ENCODE data around the gene PALB2.
"Not testable (repeated sequence)": the region's sequence is repeated elsewhere in the genome, so short reads cannot be mapped to it uniquely, and the experiment has no call there.

The PALB2 gene

DNA sequence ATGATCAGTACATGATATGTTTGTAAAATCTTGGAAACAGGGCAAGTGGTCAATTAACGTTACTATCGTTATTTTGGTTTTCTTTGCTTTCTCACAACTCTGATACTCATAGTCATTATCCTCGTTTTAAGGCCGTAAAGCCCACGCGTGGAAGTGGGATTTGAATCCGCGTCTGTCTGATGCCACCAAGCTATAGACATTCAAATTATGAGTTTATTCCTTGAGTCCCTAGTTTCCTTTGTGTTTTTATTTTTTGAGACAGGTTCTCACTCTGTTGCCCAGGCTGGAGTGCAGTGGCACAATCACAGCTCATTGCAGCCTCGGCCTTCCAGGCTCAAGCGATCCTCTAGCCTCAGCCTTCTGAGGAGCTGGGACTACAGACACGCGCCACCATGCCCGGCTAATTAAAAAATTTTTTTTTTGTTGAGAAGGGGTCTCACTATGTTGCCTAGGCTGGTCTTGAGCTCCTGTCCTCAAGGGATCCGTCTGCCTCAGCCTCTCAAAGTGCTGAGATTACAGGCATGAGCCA is 1.2 kb upstream of the PALB2 start:
- DNase-seq, result no peak

DNA sequence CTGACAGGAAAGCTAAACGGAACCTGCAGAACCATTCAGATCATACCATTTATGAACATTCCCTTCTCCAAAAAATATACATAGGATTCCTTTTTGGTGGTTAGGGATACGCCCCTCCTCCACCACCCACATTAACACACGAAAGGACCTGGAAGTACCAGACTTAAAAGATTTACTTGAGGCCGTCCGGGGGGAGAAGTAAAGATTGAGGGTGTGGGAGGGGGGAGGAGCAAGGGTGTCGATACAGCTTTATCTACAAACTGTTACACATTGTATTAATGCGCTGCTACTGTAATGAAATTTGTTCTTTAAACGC is 537 bp downstream of the PALB2 start:
- peak; percentile 4 for DNase-seq

DNA sequence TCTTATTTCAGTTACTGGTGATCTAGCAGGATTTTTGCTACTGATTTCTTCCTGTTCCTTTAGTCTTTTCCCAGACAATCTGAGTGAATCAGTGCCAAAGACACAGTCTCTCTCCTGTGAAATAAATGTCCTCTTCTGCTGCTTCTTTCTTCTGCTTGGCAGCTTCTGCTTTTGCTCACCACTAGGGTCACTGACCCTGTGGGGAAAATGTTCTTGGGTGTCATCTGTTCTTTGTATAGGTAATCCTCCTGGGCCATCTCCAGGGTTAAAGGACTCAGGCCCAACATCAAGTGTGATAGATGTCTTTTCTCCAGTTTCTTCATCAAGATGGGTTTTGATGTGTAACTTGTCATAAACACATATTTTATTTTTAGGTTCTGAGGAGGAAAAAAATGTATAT is 5.2 kb downstream of the PALB2 start:
- DNase-seq, result no peak

DNA sequence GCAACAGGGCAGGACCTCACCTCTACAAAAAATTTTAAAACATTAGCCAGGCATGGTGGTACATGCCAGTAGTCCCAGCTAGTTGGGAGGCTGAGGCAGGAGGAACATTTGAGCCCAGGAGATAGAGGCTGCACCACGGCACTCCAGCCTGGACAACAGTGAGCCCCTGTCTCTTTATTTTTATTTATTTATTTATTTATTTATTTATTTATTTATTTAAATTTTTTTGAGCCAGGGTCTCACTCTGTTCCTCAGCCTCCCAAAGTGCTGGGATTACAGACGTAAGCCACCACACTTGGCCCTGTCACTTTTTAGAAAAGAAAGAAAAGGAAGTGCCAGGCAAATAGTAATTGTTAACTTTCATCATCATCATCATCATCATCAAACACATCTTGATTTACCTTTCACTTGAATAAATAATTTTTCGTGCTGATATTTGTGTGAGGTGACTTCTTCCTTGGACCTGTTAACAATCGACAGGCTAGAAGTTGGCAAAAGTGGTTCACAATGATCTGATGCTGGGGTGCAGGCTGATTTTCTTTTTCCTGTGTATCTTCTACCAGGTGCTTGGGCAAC is 6.6 kb downstream of the PALB2 start:
- DNase-seq, result no peak

DNA sequence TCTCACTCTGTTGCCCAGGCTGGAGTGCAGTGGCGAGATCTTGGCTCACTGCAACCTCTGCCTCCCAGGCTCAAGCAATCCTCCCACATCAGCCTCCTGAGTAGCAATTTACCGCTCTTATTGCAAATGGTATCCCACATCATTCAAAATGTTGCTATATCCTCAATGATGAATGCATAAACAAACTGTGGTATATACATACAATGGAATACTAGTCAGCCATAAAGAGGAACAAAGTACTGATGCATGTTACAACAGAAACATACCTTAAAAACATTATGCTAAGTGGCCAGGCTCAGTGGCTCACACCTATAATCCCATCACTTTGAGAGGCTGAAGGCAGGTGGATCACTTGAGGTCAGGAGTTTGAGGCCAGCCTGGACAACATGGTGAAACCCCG is 9.2 kb downstream of the PALB2 start:
- not testable (repeated sequence) for DNase-seq

DNA sequence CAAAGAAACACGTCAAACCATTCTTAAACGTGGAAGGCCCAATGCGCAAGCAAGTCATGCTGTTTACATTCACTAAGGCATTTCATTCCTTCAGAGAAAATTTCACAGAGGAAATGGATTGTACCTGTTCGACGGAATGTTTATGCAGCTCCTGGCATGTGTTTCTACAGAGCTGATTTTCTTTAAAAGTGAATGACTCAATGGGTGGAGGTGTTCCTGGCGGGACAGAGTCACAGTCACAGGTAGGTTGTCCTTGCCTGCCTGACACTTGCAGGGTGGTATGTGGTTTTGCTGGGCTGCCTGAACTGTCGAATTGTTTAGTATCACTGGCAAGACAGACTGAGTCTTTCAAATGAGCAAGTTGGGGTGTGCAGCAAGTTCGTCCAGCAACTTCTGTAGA is 11.6 kb downstream of the PALB2 start:
- DNase-seq, result no peak

DNA sequence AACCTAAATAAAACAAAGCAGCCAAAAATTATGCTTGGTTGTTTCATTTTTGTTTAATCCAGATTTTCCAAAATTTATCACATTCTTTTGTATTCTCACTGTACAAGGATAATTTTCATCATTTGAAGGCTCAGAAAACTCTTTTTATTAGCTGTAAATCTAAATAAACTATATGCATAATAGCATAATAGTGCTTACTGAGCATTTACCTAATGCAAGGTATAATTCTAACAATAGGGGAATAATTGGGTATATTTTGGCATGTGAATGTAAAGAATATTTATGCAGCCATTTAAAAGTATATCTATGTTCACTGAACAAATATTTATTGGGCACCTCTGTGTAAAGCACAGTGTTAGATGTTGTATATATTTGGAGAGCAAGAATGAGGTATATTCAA is 17.0 kb downstream of the PALB2 start:
- DNase-seq, result no peak

DNA sequence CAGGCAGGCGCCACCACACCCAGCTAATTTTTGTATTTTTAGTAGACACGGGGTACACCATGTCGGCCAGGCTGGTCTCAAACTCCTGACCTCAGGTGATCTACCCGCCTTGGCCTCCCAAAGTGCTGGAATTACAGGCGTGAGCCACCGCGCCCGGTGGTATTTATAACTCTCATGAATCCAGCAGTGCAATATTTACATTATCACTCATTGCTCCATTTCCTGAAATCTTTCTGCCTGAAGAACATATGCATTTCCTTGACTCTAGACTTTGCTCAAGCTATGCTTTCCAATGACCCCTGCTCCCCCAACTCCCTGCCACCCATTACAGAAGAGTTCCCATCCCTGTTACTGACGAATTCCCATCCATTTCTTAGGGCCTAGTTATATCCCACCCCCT is 25.3 kb downstream of the PALB2 start:
- DNase-seq, result no peak

DNA sequence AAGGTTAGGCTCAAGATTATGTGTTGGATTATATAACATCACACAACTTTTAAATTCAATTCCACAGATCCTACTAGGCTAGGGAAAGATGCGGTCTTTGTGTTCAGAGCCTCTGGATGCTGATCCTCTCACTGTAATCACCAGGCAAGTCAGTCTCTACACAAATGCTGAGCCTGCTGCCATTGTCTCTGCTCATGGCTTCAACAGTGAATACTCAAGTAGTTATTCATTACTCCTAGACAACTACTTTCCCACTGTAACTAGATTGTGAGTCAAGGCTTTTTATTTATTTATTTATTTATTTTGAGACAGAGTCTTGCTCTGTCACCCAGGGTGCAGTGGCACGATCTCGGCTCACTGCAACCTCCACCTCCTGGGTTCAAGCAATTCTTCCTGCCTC is 29.2 kb downstream of the PALB2 start:
- DNase-seq, result no peak

DNA sequence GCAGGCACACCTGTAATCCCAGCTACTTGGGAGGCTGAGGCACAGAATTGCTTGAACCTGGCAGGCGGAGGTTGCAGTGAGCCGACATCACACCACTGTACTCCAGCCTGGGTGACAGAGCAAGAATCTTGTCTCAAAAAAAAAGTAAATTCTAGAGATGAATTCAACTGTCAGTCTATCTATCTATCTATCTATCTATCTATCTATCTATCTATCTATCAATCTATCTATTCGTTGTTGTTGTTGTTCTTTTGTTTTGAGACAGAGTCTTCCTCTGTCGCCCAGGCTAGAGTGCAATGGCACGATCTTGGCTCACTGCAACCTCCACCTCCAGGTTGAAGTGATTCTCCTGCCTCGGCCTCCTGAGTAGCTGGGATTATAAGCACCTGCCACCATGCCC is 30.2 kb downstream of the PALB2 start:
- not testable (repeated sequence) for DNase-seq

DNA sequence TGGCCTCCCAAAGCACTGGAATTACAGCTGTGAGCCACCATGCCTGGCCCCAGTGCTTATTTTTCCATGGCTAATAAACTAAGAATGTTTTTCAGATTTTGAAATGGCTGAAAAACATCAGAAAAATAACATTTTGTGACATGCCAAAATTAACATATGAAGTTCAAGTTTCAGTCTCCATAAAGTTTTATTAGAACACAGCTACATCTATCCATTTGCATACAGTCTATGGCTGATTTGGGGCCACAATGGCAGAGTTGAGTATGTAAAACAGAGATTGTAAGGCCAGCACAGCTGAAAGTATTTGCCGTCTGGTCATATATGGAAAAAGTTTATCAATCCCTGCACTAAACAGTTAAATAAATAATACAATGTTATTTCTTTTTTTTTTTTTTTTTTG is 31.2 kb downstream of the PALB2 start:
- DNase-seq, result no peak

DNA sequence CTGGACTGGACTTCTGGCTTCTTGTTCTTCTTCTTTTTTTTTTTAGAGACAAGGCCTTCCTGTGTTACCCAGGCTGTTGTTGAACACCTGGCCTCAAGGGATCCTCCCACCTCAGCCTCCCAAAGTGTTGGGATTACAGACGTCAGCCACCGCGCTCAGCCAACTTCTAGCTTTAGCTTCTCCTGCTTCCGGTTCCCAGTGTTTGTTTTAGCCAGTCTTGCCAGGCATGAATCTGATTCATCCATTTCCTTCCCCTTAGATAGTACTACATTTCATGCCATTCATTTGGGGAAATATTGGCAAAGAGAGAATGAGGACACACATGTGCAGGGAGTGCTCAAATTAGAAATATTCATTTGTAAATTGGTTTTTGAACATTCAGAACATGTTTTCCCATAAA is 32.9 kb downstream of the PALB2 start:
- peak; percentile 48 for DNase-seq

DNA sequence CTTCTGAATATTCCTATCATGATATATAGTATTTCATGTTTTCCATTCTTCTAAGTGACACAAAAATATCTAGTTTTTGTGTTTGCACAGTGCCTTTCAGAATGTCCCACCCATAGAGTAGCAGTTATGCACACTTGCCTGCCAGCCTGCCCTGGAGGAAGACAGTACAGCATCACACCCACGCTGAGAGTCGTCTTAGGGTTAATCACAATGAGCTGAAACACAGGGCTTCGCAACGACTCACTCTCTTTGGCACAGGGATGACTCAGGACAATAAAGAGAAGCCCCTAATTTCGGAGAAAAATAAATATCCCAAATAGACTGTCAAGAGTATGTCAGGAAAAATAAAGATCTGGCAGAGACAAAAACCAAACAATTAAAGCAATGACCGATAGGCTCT is 33.4 kb downstream of the PALB2 start:
- peak; percentile 37 for DNase-seq

DNA sequence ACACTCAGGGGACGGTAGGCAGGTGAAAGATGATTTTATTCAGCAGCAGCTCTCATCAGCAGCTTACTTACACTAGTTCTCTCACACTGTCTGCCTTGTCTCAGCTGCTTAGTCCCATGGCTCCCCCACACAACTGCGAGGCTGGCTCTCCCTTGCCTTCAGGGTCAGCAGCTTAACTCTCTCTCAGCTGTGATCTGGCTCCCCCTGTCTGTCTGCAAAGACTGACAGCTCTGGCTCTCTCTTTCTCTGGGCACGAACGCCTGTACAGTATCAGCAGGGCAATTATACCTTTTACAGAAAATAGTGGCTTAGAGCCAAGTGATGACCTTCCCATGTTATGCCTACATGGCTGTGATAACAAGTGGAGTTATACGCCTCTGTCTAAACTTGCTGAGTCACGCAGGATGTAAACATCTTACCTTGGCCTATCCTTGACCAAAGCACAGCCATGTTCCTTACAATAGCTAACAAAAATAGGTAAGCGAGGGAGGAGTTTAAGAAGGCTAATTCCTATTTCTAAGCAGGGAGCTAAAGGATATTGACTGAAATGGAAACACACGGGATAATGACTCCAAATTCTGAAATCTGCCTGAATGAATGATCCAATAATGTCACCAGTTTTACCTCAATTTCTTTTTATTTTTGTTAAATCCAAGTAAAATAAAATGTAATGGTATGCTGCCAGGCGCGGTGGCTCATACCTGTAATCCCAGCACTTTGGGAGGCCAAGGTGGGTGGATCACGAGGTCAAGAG is 43.9 kb downstream of the PALB2 start:
- no peak for DNase-seq

DNA sequence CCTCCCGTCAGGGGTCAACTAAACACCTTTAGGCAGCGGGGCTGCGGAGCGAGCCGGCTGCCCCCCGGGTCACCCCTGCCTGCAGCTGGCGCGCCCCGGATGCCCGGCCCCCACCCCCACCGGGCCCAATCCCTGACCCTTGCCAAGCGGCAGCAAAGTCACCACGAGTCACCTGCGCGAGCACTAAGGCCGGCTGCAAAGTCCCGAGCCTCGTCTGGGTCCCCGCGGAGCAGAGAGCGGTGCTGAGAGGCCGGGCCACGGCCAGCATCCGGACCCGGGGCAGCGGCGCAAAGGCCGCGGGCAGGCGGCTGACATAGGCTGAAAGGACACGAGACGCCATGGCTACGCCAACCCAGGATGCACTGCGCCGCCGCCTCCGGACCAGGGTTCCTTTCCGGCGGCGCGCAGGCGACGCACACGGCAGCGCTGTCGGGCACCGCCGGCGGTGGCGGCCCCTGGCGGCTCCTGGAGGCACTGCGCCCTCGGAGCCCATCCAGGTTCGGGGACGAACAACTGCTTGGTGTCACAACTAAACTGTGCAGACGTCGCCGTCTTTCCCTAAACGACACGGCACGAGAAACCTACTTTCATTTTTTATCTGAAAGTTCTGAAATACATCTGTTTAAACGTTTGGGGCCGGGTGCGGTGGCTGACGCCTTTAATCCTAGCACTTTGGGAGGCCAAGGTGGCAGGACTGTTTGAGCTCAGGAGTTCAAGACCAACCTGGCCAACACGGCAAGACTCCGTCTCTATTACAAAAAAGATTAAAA is 45.0 kb downstream of the PALB2 start, which contains the start of gene NDUFAB1:
NDUFAB1 (minus strand) TSS at position 366 of the 770 bp plus-strand sequence; CDS start at position 340, 26 bp downstream.
- peak; percentile 89 for DNase-seq

DNA sequence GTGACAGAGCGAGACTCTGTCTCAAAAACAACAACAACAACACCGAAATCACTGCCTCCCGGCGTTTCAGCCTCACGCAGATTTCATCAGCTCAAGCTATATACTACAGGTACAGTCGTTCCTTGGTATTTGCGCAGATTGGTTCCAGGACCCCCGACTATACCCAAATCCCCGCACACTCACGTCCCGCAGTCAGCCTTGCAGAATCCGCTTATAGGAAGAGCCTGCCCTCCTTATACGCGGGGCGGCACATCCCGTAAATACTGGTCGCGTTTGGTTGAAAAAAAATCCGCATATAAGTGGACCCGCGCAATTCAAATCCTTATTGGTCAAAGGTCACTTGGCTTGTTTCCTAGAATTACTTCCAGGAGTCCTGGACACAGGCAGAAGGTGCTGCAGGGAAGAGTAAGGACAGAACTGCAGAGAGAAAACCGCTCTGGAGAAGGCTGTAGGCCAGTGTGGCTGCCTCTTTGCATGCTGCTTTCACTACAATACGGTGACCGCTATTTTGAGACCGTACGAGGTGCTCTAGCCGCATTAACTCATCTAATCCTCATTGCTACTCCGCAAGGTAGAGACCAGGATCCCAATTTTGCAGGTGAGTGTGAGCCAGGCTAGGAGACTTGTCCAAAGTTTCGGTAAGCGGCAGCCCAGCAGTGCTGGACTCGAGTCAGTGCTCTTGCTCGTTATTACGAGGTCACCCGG is 45.7 kb downstream of the PALB2 start:
- no peak for DNase-seq

DNA sequence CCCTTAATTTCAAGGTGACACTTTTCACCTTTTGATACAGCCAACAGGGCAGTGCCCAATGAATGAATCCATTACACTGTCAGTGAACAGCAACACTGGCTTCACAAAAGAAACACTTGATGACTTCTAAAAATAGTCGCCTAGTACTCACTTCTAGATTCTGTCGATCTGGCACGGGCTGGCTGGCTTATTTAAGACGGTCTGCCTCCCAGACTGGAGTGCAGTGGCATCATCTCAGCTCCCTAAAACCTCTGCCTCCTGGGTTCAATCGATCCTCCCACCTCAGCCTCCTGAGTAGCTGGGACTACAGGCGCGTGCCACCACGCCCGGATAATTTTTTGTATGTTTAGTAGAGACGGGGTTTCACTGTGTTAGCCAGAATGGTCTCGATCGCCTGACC is 46.9 kb downstream of the PALB2 start:
- no peak for DNase-seq

DNA sequence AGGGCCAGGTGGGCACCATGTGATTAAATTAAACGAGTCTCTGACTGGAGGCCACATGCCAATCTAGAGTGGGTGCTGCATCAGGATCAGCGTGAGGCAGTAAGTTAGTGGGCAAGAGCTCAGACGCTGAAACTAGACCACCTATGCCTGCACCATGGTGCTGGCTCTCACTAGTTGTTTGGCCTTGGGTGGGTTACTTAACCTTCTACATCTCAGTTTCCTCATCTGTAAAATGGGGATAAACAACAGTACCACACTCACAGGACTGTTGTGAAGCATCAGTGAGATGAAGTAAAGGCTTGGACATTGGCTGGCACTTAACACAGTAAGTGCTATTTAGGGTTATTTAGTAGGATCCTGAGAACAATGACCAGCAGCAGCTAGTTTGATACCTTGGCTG is 50.9 kb downstream of the PALB2 start:
- DNase-seq, result no peak

DNA sequence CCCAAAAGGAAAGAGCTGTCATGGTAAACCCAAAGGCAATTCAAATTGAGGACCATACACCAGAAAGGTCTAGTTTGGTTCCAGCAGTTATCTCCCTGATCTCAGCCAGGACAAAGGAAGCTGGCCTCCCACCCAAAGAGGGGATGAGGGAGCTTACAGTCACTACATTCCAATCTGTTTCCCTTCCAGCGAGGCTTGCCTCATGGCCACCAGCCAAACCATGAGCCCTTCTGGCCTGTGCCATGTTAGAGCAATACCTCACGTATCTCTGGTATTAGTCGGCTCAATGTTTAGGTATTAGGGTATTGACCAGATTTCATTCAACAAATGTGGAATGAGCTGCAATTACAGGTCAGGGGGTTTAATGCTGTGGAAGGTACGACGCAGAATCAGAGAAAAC is 53.4 kb downstream of the PALB2 start:
- DNase-seq, result peak; percentile 75

DNA sequence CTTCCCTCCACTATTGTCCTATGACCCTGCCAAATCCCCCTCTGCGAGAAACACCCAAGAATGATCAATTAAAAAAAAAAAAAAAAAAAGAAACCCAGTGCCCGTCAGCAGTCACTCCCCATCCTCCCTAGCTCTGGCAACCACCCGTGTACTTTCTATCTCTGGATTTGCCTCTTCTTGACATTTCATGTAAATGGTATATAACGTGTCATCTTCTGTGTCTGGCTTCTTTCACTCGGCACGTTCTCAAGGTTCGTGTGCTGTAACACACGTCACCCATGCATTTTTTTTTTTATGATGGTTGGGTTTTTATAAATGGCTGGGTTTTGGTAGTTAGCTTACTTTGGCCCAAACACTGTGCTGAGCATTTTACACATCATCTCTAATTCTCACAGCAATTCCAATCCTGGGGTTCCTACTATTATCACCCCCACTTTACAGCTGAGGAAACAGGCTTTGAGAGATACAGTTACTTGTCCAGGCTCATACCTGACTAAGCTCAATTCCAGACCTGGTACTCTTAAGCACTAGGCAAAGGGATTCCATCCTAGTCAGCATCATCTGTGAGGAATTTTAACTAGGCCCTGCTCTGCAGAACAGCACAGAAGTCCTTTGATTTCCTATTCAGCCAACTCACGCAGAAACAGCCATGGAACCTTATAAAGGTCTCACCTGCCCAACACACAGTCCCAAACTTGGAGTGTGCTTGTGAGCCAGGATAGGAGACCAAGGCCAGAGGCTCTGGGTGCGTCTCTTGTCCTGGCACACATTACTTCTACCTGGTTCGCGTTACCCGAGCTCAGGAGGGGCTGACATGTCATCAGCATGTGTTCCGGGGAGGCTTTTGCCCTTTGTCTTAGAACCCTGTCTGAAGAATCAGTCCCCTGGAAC is 56.7 kb downstream of the PALB2 start:
- DNase-seq, result no peak

DNA sequence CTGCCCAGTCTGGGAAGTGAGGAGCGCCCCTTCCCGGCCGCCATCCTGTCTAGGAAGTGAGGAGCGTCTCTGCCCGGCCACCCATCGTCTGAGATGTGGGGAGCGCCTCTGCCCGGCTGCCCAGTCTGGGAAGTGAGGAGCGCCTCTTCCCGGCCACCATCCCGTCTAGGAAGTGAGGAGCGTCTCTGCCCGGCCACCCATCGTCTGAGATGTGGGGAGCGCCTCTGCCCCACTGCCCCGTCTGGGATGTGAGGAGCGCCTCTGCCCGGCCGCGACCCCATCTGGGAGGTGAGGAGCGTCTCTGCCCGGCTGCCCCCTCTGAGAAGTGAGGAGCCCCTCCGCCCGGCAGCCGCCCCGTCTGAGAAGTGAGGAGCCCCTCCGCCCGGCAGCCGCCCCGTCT is 57.8 kb downstream of the PALB2 start:
- DNase-seq, result not testable (repeated sequence)

DNA sequence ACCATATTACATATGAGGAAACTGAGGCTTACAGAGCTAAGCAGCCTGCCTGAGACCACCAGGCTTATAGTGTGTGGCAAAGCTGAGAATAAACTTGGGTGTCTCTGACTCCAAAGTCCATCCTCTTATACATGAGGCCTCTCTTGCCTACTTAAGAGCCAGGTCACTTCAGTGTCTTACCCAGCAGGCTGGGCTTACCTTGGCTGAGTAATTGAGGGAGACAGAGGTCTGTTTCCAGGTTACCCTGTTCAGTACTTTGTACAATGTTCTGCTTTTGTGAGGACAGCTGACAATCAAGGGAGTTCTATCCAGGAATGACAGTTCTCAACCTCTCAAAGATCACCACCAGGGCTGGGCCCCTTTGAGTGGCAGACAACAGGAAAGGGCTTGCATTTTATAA is 59.3 kb downstream of the PALB2 start:
- no peak for DNase-seq
